Immature natural killer cell (primary cell): ENCODE results near the gene HUWE1. TPM values are rescaled to one million over a fixed set of nuclear protein-coding genes. Genes with fewer than 3 reads are reported as not detected.
"Not testable (repeated sequence)": the region's sequence is repeated elsewhere in the genome, so short reads cannot be mapped to it uniquely, and the experiment has no call there.

Experiments
- DNase-seq, 3 donors: peaks; one replicate each; pipeline ENCODE4 v3.0.0; 2022; ENCODE audit warnings: mixed read lengths in 1 of 3
- H3K27ac Mint-ChIP-seq, 6 donors: one replicate each; pipeline ENCODE4 v1.8.0; 2020; ENCODE audit warnings: mixed read lengths in 6 of 6, mild to moderate bottlenecking in 5 of 6, inconsistent platforms in 4 of 6, moderate library complexity in 3 of 6
- H3K27me3 Mint-ChIP-seq, 3 donors: one replicate each; pipeline ENCODE4 v1.8.0; 2020 to 2021; ENCODE audit warnings: low read depth in 3 of 3, mild to moderate bottlenecking in 3 of 3, mixed read lengths in 3 of 3, moderate library complexity in 3 of 3, inconsistent platforms in 1 of 3
- H3K36me3 Mint-ChIP-seq, 3 donors: one replicate each; pipeline ENCODE4 v1.8.0; 2020; ENCODE audit warnings: mixed read lengths in 3 of 3, inconsistent platforms in 2 of 3, mild to moderate bottlenecking in 2 of 3
- H3K4me1 Mint-ChIP-seq, 2 donors: one replicate each; pipeline ENCODE4 v1.8.0; 2020; ENCODE audit warnings: inconsistent platforms in 2 of 2, mild to moderate bottlenecking in 2 of 2, mixed read lengths in 2 of 2, moderate library complexity in 1 of 2
- H3K4me3 Mint-ChIP-seq, 5 donors: one replicate each; pipeline ENCODE4 v1.8.0; 2020; ENCODE audit warnings: mild to moderate bottlenecking in 5 of 5, mixed read lengths in 5 of 5, inconsistent platforms in 3 of 5, moderate library complexity in 3 of 5
- H3K9me3 Mint-ChIP-seq, 6 donors: one replicate each; pipeline ENCODE4 v1.8.0; 2020; ENCODE audit warnings: mild to moderate bottlenecking in 6 of 6, mixed read lengths in 6 of 6, inconsistent platforms in 4 of 6, moderate library complexity in 3 of 6
- polyA plus RNA-seq, 3 donors: library from polyadenylated mRNA; unstranded; fragments of 300-500 nt; fragmentation: Illumina TruSeq; gene quantifications; one replicate each; pipeline ENCODE4 v1.2.3, GENCODE V29; 2021

Gene HUWE1
- polyA plus RNA-seq, 3 donors from 2014 or later, result 4.2 to 22.4 (median 4.6) TPM

DNA sequence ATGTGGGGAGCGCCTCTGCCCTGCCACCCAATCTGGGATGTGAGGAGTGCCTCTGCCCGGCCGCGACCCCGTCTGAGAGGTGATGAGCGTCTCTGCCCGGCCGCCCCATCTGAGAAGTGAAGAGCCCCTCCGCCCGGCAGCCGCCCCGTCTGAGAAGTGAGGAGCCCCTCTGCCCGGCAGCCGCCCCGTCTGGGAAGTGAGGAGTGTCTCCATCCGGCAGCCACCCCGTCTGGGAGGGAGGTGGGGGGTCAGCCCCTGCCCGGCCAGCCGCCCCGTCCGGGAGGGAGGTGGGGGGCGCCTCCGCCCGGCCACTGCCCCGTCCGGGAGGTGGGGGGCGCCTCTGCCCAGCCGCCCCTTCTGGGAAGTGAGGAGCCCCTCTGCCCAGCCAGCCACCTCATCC is 182.5 kb downstream of the HUWE1 start:
- not testable (repeated sequence) for DNase-seq, H3K4me1 Mint-ChIP-seq, H3K27ac Mint-ChIP-seq, H3K4me3 Mint-ChIP-seq, H3K36me3 Mint-ChIP-seq, H3K9me3 Mint-ChIP-seq, H3K27me3 Mint-ChIP-seq

DNA sequence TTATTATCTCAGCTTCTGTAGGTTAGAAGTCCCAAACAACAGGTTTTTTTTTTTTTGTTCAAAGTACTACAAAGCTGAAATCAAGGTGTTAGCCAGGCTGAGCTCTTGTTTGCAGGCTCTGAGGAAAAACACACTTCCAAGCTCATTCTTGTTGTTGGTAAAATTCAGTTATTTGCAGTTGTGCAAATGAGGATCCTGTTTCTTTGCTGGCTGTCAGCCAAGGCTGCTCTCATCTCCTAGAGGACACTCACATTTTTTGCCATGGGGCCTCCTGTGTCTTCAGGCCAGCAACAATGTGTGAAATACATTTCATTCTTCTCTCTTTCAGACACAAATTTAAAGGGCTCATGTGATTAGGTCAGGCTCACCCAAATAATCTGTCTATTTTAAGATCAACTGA is 192.1 kb downstream of the HUWE1 start:
- Mint-ChIP-seq H3K27me3 (peaks cover 0 to 15% (median 0%) of the 10 kb centered on the region in 3 donors), H3K9me3 (no peaks in the 10 kb centered on the region), H3K27ac (no peak overlapping the region), H3K4me3 (no peak overlapping the region), H3K4me1 (no peaks in the 10 kb centered on the region), H3K36me3 (no peaks in the 10 kb centered on the region)
- DNase-seq, result no peak

DNA sequence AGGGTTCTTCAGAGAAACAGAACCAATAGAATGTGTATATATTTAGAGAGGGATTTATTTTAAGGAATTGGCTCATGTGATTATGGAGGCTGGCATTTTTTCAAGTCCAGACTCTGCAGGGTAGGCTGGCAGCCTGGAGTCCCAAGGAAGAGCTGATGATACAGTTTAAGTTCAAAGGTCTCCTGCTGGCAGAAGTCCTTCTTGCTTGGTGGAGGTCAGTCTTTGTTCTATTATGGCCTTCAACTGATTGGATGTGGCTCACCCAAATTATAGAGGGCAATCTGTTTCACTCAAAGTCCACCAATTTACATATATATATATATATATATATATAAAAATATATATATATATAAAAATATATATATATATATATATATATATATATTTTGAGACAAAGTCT is 200.2 kb downstream of the HUWE1 start:
- DNase-seq, result no peak
- Mint-ChIP-seq H3K4me3 (no peak overlapping the region), H3K4me1 (no peaks in the 10 kb centered on the region), H3K36me3 (no peaks in the 10 kb centered on the region), H3K27ac (no peak overlapping the region), H3K9me3 (no peaks in the 10 kb centered on the region), H3K27me3 (peaks cover 0 to 11% (median under 1%) of the 10 kb centered on the region in 3 donors)

DNA sequence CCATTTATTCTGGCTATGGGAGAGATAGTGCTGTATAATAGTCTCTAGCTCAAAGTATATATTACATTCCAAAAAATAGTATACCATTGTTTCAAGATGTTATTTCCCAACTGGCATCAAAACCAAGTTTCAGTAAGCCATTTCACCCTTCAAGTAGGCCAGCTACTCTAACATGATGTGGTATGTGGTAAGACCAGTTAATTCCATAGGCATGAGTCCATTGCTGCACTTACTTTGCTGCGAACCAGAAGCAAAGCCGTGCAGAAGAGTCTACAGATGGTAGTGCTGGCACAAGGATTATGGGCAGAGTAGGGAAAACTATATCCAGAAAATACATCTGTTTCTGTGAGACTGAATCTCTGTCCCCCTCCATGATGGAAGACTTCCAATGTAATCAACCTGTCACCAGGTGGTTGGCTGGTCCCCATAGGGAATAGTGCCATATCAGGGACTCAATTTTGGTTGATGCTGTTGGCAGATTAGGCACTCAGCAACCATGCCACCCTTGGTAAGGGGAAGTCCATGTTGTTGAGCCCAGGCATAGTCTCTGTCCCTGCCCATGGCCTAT is 202.6 kb downstream of the HUWE1 start:
- DNase-seq, result no peak
- H3K4me3 Mint-ChIP-seq, result no peak overlapping the region
- H3K27me3 Mint-ChIP-seq, result peaks cover 0 to 14% (median 6%) of the 10 kb centered on the region in 3 donors

DNA sequence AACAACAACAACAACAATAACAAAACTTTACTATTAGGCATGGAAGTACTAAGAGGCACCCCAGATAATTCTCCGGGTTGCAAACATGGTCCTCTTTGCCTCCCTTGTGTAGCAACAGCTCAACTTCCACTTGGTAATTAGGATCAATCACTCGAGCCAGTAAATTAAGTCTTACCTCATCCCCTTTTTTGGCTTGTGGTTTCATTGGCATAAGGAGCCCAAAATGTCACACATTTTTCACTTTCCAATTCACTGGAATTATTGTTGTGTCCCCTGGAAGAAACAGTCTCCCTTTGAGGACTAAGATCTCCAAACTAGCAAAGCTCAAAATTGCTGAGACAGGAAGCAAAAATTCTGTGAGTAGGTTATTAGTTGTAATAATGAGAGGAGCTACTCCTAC is 203.1 kb downstream of the HUWE1 start:
- no peak overlapping the region for H3K27ac Mint-ChIP-seq
- H3K4me3 Mint-ChIP-seq, result no peak overlapping the region
- H3K27me3 Mint-ChIP-seq, result peaks cover 0 to 12% (median 6%) of the 10 kb centered on the region in 3 donors
- H3K36me3 Mint-ChIP-seq, result no peaks in the 10 kb centered on the region
- H3K4me1 Mint-ChIP-seq, result no peaks in the 10 kb centered on the region
- no peak for DNase-seq
- H3K9me3 Mint-ChIP-seq, result no peaks in the 10 kb centered on the region

More for the DNA sequence above, 202.6 kb downstream of the HUWE1 start:
- Mint-ChIP-seq H3K9me3 (no peaks in the 10 kb centered on the region), H3K27ac (no peak overlapping the region), H3K36me3 (no peaks in the 10 kb centered on the region), H3K4me1 (no peaks in the 10 kb centered on the region)
